Right lobe of liver (tissue), 4 donors: ENCODE measurements around the gene TUBA1B.

ENCODE experiments used
- POLR2A ChIP-seq: fragments of 450-650 bp; IDR thresholded peaks from one replicate; pipeline ENCODE4 v1.6.1; 2017; ENCODE audit warnings: antibody characterized with exemption, mild to moderate bottlenecking
- TF ChIP-seq, protein P1 (sequence below), 4 donors: fragments of 200-600 bp in 3 of 4; fragments of 450-650 bp in 1 of 4; IDR thresholded peaks; one replicate each; pipeline versions ENCODE4 v1.5.1 to v1.8.0; 2016 to 2022; ENCODE audit warnings: antibody characterized with exemption in 4 of 4, mild to moderate bottlenecking in 2 of 4
- donor health status: DM: no; HTN: no; CAD: no.
- donor health status: DM: no; HTN: no; CAD: no.
- donor health status: DM: no; HTN: yes; CAD: no.

DNA sequence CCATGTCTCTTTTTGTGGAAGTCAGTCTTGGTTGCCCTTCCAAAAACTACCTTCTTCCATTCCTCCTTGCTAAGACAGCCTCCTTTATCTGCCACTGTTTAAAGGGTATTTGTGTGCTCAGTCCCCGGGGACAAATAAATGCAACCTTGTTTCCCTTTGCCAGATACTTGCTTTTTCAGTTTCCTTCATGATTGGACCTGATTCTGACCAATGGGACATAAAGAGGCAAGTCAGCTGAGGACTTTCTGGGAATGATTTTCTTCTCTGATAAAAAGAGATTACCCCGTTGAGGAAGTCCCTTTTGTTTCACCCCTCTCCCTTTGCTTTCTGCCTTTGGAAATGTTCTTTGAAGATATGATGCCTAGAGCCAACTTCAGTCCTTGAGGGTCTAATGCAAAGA, 7.4 kb upstream of the TUBA1B start:
- TF ChIP-seq, protein P1, sequence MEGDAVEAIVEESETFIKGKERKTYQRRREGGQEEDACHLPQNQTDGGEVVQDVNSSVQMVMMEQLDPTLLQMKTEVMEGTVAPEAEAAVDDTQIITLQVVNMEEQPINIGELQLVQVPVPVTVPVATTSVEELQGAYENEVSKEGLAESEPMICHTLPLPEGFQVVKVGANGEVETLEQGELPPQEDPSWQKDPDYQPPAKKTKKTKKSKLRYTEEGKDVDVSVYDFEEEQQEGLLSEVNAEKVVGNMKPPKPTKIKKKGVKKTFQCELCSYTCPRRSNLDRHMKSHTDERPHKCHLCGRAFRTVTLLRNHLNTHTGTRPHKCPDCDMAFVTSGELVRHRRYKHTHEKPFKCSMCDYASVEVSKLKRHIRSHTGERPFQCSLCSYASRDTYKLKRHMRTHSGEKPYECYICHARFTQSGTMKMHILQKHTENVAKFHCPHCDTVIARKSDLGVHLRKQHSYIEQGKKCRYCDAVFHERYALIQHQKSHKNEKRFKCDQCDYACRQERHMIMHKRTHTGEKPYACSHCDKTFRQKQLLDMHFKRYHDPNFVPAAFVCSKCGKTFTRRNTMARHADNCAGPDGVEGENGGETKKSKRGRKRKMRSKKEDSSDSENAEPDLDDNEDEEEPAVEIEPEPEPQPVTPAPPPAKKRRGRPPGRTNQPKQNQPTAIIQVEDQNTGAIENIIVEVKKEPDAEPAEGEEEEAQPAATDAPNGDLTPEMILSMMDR (IDR thresholded peaks at IDR 0.05), result no peak
- no peak for TF ChIP-seq POLR2A
